NCI-H1694 treated with DMSO at 0.1 percent for 48 hours (cell line): ENCODE results near the gene MNT.

Experiments
- DNase-seq: peaks from one replicate; lab custom pipeline; 2025; lab: John Stamatoyannopoulos, UW

The MNT gene

DNA sequence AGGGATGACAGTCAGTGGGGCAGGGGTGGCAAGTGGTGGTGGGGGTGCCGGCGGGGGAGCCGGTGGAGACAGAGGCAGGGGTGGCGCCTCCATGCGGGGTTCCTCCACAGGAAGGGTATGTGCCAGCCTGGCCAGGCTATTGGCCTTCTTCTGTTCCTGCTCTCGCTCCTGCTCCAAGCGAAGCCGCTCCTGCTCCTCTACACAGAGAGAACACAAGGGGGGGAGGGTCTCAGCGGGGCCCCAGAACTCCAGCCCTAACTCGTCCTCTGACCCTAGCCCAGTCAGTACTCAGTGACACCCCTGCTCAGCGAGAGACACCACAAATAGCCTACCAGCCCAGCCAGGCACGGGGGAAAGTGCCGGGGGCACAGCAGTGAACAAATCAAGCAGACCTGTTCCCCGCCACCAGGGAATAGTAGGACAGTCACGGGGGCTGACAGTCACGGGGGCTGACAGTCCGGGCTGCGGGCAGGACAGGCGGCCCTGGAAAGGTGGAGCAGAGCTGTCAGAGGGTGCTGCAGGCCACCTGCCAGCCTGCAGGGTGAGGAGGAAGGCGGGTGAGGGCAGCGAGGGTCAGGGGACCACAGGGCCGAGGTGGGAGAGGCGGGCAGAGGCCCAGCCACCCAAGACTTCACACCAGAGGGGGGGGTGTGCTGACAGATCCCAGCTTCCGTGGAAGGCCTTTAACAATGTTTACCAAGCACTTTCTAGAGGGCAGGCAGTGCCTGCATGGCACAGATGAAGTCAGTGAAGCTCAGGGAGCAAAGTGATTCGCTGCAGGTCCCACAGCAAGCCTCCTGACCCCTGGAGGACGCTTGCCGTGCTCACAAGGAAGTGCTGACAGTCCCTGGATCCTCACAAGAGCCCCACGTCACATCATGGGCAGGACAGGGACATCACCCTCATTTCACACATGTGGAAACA lies 5.3 kb downstream of the MNT start:
- DNase-seq = no peak

DNA sequence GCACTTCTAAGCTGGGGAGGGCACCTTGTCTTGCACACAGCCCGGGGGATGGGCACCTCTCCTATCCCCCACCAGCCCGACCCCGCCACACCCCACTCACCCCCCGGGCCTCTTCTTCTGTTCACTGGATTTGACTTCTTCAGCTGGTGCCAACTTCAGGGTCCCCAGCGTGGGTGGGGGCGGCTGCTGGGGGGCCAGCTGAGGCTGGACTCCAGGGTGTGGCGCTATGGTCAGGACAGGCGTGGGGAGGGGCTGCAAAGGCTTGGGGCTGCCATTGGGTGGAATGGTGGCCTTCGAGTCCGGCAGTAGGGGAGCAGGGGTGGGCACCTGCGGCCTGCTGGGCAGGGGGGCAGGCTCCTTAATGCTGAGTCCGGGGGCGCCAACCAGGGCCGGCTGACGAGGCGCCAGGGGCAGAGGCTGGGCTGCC lies 6.1 kb downstream of the MNT start:
- DNase-seq = no peak

DNA sequence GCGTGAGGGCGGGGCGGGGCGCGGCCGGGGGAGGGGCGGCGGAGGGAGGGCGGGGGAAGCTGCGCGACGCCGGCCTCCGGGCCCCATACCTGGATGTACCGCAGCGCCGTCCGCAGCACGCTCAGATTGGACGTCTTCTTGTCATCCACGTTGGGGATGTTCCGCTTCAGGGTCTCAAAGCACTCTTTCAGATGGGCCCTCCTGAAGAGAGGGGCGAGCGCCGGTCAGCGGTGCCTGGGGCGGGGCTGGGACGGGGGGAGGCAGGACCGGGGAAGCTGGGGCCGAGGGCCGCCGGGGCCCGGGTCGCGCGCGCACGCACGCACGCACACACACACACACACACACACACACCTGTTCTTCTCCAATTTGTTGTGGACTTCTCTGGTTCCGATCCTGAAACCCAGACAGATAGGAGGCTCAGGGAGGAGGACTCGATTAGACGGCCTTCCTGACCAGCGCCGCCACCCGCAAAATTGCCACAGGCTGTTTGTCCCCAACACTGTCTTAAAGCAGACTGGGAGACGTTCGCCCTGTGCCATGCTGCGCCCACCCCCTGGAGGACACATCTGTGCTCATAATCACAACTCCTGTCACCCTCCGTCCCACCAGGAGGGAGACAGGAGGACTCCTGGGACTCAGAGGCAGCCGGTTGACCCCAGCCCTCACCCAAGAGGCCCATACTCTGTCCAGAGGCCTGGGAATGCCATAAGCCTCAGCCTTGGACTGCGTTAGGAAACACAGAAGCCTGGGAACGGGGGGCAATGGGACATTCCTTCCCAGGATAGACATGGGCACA lies 6.7 kb downstream of the MNT start:
- DNase-seq = no peak

DNA sequence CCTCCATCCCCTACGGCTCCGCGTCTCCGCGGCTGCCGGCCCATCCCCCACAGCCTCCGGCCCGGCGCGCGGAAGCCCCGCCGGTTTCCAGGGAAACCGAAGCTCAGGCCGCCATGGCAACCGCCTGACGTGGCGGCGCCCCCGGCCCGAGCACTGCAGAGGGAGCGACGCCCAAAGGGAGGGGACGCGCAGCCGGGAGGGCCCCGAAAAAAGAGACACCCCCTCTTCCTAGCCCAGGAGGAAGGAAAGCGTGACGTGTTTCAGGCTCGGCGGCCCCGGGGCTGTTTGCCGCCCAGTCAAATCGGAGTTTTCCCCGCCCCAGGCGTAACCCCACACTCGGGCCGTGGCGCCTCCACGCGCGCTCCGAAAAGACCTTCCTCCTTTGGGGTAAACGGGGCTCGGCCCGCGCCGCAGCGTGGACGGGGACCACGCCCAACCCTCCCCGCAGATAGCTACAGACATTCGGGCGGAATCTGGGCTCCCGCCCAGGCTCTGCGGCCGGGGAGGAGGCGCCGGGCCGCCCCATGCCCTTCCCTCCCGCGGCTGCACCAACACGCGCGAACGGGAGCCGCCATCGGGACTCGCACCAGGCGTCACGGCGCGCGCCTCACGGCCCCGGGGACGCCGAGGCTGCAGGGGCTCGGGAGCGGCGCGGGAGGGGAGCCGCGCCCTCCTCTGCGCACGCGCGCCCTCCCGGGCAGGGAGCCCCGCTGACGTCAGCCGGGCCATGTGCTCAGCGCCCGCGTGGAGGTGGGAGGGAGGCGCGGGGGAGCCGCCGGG lies 7.5 kb downstream of the MNT start:
- peak; percentile 66 for DNase-seq

DNA sequence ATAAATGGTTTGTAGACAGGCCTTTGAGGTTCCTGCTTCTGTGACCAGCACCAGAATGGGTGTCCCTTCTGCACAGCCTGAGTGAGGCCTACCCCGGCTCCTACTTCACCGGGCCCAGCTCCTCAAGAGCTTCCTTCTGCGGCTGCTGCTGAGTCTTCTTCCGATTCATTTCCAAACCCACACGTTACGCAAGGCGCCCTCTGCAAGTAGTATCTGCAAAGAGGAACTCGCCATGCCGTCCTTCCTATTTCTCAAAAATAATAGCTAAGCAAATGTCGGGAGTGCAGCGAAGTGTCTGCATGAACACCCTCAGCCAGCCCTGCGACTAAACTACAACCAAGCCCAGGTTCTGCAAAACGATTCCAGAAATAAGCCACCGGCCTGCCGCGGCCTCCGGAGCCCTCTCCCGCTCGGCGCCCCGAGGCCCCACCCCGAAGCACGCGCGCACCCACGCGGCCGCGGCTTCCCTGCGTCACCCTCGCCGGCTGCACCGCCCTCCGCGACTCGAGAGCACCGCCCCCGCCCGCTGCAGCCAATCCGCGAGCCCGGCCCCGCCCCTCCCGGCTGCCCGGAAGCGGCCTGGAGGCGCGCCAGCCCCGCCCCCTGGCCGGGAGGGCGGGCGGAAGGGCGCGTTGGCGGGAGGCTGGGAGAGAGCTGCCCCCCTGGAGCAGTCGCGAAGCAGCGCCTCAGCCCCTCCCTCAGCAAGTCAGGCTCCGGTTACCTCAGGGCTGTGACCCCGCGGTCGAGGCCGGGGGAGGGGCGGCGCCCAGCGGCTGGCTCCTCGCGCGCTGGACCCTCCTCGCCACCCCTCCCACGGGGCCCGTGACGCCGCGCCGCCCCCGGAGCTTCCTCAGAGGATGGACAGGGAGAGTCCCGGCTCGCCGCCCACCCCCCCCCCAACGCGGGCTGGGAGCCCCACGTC lies 8.3 kb downstream of the MNT start:
- DNase-seq = peak; percentile 68

DNA sequence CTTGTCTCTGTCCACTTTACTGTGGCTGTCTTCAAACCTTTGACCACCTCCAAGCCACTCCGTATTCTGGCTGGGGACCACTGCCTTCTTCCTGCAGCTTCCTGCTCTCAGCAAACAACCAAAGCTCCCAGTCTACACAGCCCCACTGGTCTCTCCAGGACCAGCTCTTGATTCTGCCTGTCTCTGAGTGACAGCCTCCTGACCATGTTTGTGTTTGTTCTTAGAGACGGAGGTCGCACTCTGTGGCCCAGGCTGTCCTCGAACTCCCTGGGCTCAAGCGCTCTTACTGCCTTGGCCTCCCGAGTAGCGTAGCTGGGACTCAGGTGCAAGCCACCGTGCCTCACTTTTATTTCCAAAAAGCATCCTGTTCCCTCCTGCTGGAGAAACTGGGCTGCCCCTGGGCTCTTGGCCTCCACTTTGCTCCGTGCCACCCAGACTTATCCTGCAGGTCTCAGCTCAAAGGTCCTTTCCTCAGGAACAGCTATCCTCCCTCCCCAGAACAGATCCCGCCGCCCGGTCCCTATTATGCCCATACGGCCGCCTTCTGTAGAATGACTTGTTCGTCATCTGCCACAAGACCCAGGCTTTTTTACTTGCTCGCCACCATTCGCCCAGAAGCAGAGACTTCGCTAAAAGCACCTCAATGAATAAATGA lies 9.1 kb downstream of the MNT start:
- no peak for DNase-seq

DNA sequence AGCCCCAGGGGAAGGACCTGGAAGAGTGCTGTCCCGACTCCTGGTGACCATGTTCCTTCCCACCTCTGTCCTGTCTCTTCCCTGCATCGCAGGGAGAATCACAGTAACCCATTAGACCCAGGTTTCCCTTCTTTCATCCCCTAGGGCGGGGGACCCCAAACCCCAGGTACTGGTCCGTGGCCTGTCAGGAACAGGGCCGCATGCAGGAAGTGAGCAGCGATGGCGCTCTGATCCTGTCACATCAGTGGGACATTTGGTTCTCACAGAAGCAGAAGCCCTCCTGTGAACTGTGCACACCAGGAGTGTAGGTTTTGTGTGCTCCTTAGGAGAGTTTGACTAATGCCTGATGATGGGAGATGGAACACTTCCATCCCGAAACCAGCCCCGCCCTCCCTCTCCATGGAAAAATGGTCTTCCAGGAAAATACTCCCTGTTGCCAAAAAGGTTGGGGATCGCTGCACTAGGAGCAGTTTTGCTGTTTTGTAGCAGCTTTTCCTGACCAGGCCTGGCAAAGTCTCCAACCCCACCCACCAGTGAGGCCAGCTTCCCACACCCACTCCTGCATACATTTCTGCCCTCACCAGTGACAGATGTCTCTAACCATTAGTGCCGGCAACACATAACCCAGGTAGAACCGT lies 10.5 kb downstream of the MNT start:
- no peak for DNase-seq

DNA sequence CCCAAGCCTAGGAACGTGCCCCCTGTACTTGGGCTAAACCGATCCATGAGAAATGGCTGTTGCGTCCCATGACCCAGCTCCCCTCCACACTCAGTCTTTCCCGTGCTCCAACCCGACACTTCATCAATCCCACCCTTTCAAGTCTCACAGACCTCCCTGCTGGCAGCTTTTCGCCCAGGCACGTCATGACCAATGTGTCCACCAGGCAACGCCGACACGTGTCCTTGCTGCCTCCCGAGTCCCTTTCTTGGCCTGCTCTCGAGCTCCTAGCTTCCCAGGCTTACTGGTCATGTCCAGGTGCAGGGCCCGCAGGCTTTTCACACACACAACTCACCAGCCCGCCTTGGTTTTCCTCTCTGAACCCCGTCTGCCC lies 12.2 kb downstream of the MNT start:
- no peak for DNase-seq

DNA sequence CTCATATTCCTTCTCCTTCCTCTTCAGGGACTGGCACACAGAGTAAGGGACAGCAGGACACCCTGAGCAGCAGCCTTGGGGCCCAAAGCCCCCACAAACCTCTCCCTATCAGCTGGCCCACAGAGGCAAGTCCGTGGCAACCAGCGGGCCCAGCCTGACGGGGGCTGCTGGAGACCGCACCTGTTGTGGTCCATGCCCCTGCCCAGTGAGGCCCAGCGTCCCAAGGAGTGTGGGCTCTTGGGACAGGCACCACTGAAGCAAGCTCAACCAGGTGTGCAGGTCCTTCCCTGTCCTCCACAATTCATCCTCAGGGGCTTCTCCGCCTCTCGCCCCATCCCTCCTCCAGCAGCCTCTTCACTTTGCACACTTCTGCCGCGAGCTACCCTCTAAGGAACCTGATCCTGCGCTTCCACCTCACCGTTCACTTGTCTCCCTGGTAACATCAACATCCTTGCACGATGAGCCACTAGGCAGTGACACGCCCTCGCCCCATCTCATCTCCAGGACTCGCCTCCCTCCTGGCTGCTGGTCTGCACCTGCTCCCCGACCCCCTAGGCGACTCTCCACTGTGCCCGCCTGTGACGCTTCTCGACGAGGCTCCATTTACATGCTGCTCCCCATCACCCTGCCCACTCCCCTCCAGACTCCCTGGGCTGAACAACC lies 12.7 kb downstream of the MNT start:
- DNase-seq = no peak

DNA sequence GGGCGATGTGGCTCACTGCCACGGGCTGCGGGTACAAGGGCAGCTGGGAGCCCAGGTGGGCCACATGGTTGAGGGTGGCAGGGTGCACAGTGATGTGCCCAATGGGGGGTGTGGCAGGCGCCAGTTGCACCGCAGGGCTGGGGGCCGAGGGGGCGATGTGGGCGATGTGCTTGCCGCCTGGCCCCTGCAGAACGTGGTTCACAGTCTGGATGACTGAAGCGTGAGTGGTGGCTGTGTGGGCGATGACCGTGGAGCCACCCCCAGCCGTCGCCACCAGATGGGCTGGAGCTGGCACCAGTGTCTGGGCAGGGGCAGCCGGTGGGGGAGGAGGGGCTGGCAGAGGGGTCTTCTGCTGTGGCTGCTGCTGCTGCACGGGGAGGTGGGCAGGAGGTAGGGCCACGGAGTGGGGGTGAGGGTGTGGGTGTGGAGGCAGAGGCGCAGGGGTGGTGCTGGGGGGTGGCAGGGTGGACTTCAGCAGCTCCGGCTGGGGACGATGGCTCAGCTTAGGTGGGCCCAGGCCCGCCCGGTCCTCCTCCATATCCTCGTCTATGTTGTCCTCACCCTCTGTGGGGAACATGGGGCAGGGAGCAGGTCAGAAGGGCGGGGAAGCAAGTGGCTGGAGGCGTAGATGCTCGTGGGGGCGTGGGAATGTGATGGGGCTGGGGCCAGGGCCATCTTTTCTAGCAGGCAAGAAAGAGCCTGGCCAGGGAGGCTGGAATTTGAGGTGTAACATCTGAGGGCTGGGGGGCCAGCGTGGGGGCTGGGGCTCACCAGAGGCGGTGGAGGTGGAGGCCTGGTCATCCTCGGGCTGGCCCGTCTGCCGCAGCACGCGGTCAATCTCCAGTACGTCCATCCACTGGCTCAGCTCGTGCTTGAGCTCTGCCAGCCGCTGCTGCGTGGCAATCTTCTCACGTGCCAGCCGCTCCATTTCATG lies 13.5 kb downstream of the MNT start:
- no peak for DNase-seq

DNA sequence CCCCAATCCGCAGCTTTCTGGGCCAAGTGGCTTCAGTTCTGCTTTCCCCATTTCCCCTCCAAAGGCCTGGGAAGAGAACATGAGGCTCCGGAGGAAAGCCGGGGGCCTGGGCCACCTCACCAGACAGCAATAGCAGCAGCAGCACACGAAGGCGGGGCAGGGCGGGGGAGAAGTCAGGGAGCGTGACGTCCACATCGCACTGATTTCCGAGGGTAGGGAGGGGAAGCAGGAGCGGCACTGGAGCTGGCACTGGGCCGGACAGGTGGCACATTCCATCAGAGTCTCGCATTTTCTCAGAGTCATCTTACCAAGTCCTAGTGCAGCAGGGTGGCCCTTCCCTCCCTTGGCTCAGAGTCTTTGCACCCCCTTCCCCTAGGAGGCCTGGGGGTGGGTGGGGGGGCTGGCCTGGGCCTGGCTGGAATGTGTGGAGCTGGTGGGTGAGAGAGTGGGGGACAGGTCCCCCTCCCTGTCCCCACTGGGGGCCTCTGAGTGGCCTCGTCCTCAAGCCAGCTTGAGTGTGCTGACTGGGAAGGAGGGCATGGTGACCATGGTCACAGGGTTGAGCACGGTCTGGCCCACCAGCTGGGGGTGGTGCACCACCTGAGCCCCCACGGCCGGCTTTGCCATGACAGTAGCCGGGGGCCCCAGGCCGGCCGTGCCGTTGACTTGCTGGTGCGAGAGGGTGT lies 14.3 kb downstream of the MNT start:
- no peak for DNase-seq

DNA sequence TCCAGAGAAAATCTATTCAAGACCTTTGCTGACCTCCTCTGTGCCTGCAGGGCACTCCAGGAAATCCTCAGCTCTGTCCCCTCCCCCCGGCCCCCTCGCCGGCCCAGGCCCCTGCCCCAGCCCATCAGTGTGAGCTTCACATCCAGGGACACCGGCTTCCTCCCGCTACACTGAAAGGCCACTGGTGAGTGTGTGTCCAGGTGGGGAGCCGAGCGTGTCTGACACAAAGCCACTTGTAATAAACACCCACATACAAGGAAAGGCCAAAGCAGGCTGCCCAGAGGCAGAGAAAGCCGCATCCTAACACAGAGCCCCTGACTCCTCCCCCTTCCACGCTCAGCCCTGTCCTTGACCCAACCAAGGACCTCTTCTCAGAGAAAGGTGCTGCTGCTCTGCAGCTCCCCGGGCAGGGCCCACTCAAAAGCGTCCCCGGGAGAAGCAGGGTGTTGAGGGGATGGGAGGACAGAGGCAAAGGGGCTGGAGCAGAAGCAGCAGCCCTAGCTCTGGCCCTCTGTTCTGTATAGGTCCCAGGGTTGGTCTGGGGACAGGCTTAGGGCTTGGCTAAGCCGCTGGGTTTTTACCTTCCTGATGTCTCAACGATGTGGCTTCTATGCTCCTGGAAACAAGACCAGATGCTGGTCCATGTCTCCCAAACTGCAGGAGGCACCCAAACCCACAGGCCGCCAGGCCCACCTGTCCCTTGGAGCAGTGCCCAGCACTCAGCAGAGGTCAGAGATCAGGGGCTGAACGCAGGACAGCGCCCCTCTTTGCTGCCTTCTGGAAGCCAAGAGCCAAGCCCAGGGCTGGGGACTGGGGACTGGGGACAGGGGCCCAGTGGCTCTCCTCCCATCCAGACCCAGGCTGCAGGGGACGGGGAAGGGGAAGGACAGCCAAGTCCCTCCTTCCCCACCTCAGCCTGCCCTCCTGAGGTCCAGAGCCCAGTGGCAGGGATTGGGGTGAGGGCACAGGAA lies 15.3 kb downstream of the MNT start:
- no peak for DNase-seq

DNA sequence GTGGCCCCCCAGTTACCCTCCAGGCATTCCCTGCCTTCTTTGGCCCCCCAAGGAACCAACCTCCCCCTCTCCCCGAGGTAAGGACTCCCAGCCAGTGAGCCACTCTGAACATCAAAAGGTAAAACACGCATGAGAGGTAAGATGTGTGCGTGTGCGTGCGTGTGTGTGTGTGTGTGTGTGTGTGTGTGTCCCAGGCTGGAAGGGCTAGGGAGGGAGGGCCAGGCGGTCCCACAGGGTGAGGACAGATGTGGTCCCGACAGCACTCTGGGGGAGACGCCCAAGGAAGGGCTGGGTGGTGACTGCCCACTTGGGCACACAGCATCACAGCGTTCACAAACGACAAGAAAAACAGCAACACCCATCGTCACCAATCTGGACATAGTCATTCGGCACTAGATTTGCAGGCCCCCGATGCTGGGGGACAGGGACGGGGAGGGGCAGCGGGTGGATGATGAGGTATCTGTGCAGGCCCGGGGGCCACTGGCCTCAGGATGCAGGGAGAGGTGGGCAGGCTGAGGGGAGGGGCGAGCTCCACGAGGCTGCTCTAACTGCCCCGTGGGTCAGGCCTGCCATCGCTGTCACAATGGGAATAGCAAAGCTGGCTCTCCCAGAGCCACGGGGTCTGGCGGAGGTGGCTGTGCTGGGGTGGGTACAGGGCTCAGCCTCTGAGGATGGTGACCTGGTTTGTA lies 16.3 kb downstream of the MNT start:
- no peak for DNase-seq

DNA sequence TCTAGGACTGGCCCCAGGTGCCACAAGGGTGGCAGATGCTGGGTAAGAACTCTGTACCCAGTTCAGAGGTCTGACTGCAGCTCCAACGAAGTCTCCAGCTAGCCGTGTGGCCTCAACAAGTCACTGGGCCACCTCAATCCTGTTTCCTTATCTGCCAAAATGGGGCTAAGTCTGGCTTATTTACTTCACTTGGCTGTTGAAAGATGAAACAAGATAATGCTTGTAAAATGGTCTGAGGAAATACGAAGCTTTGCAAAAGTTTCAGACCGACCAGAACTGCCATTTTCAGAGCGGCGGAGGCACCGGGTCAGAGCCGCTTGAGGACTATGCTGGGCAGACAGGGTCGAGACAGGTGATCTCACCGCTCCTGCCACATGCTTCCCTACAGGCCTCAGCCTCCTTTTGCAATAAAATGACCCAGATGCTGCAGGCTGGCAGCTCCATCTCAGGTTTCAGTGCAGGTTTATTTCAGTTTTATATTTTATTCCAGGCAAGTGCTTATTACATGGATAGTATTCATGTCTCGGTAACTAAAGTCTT lies 17.2 kb downstream of the MNT start:
- DNase-seq = peak; percentile 18

DNA sequence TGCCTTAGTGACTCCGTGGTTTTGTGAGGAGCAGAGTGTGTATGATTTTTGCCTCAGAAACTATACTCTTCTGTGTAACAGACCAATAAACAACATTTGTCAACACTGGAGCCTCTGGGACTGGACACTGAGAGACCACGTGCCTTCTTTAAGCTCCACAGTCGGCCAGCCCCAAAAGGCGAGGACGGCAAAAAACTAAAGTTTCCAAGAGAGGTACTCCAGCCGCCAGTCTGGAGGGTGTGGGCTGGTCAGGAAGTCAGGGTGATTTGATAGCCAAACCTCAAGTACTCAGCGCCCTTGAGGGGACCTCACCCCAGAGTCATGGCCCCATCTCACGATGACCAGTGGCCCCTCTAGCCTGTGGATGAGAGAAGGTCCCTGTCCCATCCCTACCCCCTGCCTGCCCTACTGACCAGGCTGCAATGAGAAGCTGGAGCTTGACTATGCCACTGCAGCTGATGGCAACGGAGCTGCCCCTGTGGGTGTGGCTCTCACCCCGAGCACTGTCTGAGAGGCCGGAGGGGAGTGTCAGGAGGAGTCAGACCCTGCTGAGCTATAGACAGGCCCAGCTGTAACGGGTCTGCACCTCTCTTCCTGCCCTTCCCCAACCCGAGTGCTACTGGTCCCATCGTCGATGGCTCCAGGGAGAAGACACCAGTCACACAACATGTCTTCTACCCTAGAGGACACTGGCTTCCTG lies 19.8 kb downstream of the MNT start:
- DNase-seq = no peak
